GM19395 (cell line): ENCODE results near the gene CCDC90B.
"Not testable (repeated sequence)": the region's sequence is repeated elsewhere in the genome, so short reads cannot be mapped to it uniquely, and the experiment has no call there.

Experiments used
- ATAC-seq: cut with Tn5 transposase; IDR thresholded peaks from one replicate; pipeline ENCODE4 v1.9.1; 2021; ENCODE audit warnings: mild to moderate bottlenecking, moderate library complexity; ENCODE audit not compliant: unreplicated experiment

Gene CCDC90B

DNA sequence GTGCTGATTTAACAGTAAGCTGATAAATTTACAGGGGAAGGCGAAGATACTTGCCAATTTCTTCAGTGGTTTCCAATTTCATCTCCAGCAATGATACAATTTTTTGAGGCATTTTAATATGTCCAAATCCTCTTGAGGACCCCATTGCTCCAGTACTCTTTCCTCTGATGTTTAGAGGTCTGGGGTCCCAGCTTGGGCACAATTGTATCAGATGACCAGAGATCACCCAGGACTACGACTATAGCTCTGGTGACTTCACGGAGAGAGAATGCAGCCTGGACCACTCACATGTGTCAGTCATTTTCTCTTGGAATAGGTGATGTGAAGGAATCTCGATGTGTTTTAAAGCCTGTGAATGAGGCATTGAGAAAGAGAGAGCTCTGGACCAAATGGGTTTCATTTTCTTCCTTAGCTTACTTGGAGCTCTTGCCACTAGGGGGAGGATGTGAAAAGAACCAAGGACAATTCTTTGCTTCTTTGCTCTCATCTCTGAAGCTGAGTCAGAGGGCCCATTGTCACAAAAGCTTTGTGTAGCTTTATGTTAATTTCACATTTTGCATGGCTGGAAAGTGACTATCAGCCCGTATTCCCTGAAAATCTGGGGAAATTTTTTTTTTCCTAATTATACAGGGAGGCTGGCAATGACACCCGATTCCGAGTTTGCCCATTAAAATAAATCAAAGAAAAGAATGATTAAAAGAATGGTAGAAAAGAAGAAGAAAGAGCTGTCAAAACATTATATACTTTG is 6.7 kb upstream of the CCDC90B start:
- peak; percentile 71 for ATAC-seq

- no peak for ATAC-seq
Measured at GRCh38 chr11:83287631-83288030, 1.5 kb upstream of the CCDC90B start.

DNA sequence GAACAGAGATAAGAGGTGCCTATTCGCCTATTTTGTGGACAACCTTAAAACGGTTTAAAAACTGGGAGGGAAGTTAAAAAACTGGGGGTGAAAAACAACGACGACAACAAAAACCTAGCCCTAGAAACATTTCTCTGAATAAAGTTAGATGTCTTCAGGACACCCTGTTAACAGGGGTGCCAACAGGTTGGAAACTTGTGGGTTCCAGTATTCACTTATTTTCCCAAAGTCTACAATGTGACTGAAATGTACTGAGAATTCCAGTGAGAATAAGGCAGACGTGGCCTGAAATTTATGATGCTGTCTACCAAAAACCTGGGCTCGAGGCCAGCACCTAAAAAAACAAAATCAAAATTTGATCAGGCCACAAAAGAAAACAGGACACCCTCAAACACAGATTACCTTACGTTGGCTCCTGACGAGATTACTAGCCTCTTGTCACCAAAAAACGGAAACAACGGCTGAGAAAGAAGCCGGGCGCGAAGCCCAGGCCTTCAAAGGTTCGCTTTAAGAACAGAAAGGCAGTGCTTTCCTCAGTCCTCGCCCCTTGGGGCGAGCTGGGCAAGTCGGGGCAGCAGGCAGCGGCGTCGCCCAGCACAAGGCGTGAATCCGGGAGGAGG is 906 bp downstream of the CCDC90B start:
- ATAC-seq = peak; percentile 50

- ATAC-seq = no peak
Measured at GRCh38 chr11:83284501-83285150, 1.5 kb downstream of the CCDC90B start.

DNA sequence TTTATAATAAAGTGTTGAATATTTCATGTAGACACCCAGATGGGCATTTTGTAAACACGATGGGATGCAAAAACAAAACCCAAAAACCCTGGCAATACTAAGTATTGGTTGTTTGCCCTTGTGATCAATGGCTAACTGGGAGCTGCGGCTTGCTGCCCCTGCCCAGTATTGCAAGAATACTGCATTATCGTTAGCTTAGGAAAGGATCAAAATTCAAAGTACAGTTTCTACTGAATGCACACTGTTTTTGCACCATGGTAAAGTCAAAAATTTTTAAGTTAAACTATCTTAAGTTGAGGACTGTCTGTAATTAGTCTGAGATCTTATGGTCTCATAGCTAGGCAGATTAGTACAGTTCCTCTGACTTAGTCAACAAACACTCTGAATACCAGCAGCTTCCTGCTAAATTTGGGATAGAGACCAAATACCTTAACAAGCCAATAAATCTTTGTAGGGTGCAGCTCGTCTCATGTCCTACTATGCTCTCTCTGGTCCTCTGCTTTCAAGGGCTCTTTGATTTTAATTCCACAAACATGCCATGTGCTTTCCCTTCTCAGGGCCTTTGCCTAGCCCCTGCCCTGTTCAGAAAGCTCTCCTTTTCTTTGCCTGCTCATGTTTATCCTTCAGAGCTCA is 4.0 kb downstream of the CCDC90B start:
- ATAC-seq = no peak

GRCh38 chr11:83280256-83280655 is 5.9 kb downstream of the CCDC90B start:
- no peak for ATAC-seq

DNA sequence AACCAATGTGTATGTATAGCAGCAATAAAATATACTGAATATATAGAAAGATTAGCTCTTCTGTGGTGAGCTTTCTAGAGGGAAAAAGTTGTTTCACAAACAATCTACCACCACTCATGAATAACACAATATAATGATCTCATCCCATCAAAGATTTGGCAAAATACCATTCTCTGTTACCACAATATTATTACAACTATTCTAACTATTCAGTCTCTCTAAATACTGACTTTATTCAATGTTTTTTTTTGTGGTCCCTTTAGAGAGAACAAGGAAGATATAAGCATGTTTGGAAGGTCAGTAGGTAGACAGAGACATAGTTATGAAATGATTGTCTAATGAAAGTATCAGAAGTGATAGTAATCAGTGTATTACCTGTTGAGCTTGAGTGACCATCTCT is 7.8 kb downstream of the CCDC90B start:
- no peak for ATAC-seq

DNA sequence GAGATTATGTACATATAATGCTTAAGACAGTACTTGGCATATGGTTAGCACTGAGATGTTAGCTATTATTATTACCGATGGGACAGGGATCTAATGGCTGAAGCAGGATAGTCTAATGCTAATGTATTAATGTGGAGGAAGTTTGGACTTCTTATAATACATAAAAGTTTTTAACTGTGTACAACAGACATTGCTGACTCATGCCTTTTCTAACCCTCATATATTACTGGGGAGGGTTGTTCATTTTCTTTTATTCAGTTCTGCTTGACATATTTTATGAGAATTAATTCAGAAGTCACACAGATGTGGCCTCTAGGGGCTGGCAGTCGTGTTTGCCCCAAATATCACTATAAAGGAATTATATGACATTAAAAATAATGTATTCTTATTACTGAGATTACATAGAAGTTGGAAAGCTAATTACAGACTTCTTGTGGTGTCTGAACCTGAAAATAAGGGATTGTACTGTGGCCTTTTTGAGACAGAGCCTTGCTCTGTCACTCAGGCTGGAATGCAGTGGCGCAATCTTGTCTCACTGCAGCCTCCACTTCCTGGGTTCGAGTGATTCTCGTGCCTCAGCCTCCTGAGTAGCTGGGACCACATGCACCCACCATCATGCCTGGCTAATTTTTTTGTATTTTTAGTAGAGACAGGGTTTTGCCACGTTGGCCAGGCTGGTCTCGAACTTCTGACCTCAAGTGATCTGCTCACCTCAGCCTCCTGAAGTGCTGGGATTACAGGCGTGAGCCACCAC is 10.1 kb downstream of the CCDC90B start:
- no peak for ATAC-seq

DNA sequence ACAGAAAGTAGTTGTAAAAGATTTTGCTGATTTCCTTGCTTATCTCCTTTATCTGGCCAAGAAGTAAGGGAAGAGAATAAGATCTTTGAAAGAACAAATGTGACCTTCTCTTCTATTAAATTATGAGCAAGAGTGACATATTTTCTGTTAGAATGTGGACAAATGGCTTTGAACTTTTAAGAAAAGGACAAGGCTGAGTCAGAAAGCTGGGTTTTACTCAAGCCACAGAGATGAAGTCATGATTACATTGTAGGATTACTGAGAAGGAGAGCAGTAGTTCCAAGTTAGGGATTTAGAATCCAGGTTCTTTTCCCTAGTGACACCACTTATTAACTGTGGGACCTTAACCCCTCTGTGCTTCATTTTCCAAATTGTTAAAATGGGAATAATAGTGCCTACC is 13.5 kb downstream of the CCDC90B start:
- ATAC-seq = no peak

- not testable (repeated sequence) for ATAC-seq
Measured at GRCh38 chr11:83271734-83272133, 14.4 kb downstream of the CCDC90B start.

DNA sequence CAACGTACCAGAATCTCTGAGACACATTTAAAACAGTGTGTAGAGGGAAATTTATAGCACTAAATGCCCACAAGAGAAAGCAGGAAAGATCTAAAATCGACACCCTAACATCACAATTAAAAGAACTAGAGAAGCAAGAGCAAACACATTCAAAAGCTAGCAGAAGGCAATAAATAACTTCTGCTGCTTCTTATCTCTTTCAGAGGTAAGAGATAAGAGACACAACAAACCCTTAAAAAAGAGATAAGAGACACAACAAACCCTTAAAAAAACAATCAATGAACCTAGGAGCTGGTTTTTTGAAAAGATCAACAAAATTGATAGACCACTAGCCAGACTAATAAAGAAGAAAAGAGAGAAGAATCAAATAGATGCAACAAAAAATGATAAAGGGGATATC is 17.1 kb downstream of the CCDC90B start:
- not testable (repeated sequence) for ATAC-seq

DNA sequence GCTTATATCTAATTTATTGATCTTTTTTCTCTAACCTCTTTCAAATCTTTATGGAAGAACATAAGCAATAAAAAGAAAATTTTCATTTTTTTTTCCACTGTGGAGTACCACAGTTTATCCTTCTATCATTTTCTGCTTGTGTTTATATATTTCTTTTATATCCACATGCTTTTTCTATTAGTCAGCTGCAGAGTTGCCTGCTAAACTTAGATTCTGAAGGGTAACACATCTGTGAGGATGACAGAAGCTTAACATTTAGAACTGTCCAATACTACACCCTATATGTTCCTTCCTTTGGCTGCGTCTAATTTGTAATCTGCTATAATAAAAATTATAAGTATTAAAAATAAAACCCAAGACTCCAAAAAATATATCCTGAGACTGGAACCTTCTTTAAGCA is 20.8 kb downstream of the CCDC90B start:
- no peak for ATAC-seq

GRCh38 chr11:83259559-83259958 is 26.6 kb downstream of the CCDC90B start:
- no peak for ATAC-seq

DNA sequence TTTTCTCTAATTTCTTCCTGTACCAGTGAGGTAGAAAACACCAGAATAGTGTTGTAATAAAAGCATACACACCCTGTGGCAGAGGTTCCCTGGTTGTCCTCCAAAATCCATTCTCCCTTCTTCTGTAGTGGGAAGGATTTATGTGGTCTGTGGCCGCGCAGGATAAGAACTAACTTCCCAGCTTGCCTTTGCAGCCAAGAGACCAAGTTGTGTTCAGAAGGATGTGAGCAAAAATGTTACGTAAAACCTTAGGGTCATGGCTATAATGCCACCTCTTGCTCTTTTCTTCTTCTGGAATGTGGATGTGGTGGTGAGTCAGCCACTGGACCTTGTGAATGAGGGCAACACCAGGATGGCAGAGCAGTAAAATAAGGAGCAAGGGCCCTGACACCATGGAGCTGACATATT is 28.4 kb downstream of the CCDC90B start:
- ATAC-seq = no peak

DNA sequence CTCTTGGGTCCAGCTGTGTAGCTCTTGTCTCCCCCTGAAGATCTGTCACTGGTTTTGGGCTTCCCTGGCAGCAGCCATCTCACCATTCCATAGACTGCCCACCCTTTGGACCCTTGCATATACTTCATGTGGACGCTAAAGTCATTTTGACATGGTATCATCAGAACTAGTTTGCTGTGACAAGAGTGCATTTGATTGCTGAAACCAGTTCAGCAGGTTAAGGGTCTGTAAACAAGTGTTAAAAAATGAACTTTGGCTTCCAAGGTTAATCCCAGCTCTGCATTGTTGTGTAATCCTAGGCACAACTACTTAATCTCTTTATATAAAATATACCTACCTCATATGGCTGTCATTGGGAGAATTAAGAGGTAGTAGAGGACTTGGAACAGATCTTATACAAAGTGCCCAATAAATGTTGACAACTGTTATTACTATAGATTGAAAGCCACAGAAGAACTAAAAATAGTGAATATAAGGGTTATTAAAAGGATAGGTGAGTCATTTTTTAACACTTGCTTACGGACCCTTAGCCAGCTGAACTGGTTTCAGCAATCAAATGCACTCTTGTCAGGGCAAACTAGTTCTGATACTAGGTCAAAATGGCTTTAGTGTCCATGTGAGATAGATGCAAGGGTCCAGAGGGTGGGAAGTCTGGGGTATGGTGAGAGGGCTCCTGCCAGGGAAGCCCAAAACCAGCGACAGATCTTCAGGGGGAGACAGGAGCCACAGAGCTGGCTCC is 29.4 kb downstream of the CCDC90B start:
- no peak for ATAC-seq

DNA sequence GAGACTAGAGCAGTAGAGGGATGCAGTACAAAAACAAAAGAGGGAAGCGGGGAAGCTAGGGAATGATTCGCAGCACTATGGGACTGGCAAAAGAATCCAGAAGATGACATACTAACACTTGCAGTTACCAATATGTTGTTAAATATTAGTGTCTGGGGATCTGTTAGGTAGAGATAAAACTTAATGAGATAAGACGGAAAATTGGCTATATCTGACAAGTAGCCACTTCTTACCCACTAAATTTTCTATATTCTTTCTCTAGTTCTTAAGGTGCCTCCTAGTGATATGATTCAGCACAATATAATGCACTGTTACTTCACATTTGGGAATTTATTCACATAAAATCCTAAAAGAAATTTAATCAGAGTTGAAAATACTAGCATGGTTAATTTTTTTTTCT is 30.8 kb downstream of the CCDC90B start:
- ATAC-seq = no peak

- ATAC-seq = no peak
Measured at GRCh38 chr11:83252941-83253340, 33.2 kb downstream of the CCDC90B start.

- no peak for ATAC-seq
Measured at GRCh38 chr11:83252266-83252665, 33.9 kb downstream of the CCDC90B start.

GRCh38 chr11:83249972-83250593 is 36.1 kb downstream of the CCDC90B start:
- peak; percentile 83 for ATAC-seq

GRCh38 chr11:83249445-83249844 is 36.7 kb downstream of the CCDC90B start:
- no peak for ATAC-seq
